Stimulated activated CD8-positive, alpha-beta memory T cell treated with anti-CD3 and anti-CD28 coated beads, Interleukin-2, amount 100 ng/mL, for 1 hour (primary cell): ENCODE results near the gene ZNF507.

Experiments used
- DNase-seq, 2 donors: peaks; one replicate each; pipeline ENCODE4 v3.0.0-alpha.2; 2020; ENCODE audit warnings: low read depth in 2 of 2

The ZNF507 gene

GRCh38 chr19:32339988-32340874 lies 5.2 kb upstream of the ZNF507 start:
- peak; percentile 12 to 17 for DNase-seq

GRCh38 chr19:32342695-32343094 lies 2.7 kb upstream of the ZNF507 start:
- DNase-seq, result no peak

- no peak for DNase-seq
These were observed 1.7 kb upstream of the ZNF507 start for GRCh38 chr19:32343550-32344262.

GRCh38 chr19:32346901-32347300 lies 1.5 kb downstream of the ZNF507 start:
- DNase-seq, result no peak

GRCh38 chr19:32347573-32347972 lies 2.2 kb downstream of the ZNF507 start:
- DNase-seq, result no peak

- no peak for DNase-seq
These were observed 3.6 kb downstream of the ZNF507 start for GRCh38 chr19:32349051-32349450.

- no peak for DNase-seq
These were observed 4.5 kb downstream of the ZNF507 start for GRCh38 chr19:32349724-32350470.

GRCh38 chr19:32350471-32350865 lies 5.1 kb downstream of the ZNF507 start:
- DNase-seq, result no peak

GRCh38 chr19:32350987-32351348 lies 5.6 kb downstream of the ZNF507 start:
- no peak for DNase-seq

- DNase-seq, result no peak
These were observed 6.8 kb downstream of the ZNF507 start for GRCh38 chr19:32352241-32352630.

GRCh38 chr19:32354345-32354744 lies 8.9 kb downstream of the ZNF507 start:
- no peak for DNase-seq

- no peak for DNase-seq
These were observed 9.9 kb downstream of the ZNF507 start for GRCh38 chr19:32355309-32355708.

GRCh38 chr19:32357720-32358119 lies 12.3 kb downstream of the ZNF507 start:
- DNase-seq, result no peak

GRCh38 chr19:32358321-32358720 lies 12.9 kb downstream of the ZNF507 start:
- no peak for DNase-seq

- no peak for DNase-seq
These were observed 14.2 kb downstream of the ZNF507 start for GRCh38 chr19:32359581-32359980.

GRCh38 chr19:32361574-32362317 lies 16.3 kb downstream of the ZNF507 start:
- DNase-seq, result no peak

- no peak for DNase-seq
These were observed 16.9 kb downstream of the ZNF507 start for GRCh38 chr19:32362318-32362691.

- DNase-seq, result no peak
These were observed 17.8 kb downstream of the ZNF507 start for GRCh38 chr19:32363175-32363574.

GRCh38 chr19:32363632-32364031 lies 18.2 kb downstream of the ZNF507 start:
- DNase-seq, result no peak

- no peak for DNase-seq
These were observed 18.6 kb downstream of the ZNF507 start for GRCh38 chr19:32364040-32364439.

- DNase-seq, result no peak
These were observed 21.7 kb downstream of the ZNF507 start for GRCh38 chr19:32367063-32367462.
